D721Med (cell line): ENCODE measurements around the gene DLGAP1.

ENCODE experiments used
- DNase-seq: peaks from one replicate; pipeline ENCODE4 v3.0.0; 2011; ENCODE audit warnings: low spot score; ENCODE audit not compliant: insufficient read length
- FAIRE-seq: peaks from 2 replicates; lab custom pipeline; 2011; peaks lifted over from hg19 to GRCh38; lab: Jason Lieb, UNC
- CTCF ChIP-seq: IDR thresholded peaks from 2 replicates; pipeline ENCODE4 v1.5.1; 2012; ENCODE audit warnings: mild to moderate bottlenecking, control low read depth; ENCODE audit not compliant: insufficient read depth; ENCODE audit errors: missing control alignments

The DLGAP1 gene

GRCh38 chr18:4172196-4173100 is 282.7 kb downstream of the DLGAP1 start:
- no peak for TF ChIP-seq CTCF
- DNase-seq (no peak), FAIRE-seq (no peak)

GRCh38 chr18:4157352-4157751 is 297.8 kb downstream of the DLGAP1 start:
- no peak for FAIRE-seq
- TF ChIP-seq CTCF: no peak

GRCh38 chr18:4146797-4147196 is 308.3 kb downstream of the DLGAP1 start:
- DNase-seq (no peak), FAIRE-seq (no peak)
- no peak for TF ChIP-seq CTCF

More at GRCh38 chr18:4157352-4157751, 297.8 kb downstream of the DLGAP1 start:
- no peak for DNase-seq

- no peak for DNase-seq
- TF ChIP-seq CTCF: no peak
- FAIRE-seq: no peak
Measured at GRCh38 chr18:4144201-4144600, 310.9 kb downstream of the DLGAP1 start.

- DNase-seq (no peak), FAIRE-seq (no peak)
- no peak for TF ChIP-seq CTCF
Measured at GRCh38 chr18:4143585-4143984, 311.5 kb downstream of the DLGAP1 start.

- no peak for TF ChIP-seq CTCF
- DNase-seq (no peak), FAIRE-seq (no peak)
Measured at GRCh38 chr18:4142876-4143275, 312.2 kb downstream of the DLGAP1 start.

GRCh38 chr18:4134700-4135099 is 320.4 kb downstream of the DLGAP1 start:
- DNase-seq (no peak), FAIRE-seq (no peak)
- no peak for TF ChIP-seq CTCF
